Lung (tissue), 12 donors: ENCODE results near the gene MAMDC2. TPM values are rescaled to one million over a fixed set of nuclear protein-coding genes. Genes with fewer than 3 reads are reported as not detected.

Experiments
- ATAC-seq: fragments of 200-7000 bp; cut with Tn5 transposase; one replicate; pipeline ENCODE4 v1.9.1; 2020; ENCODE audit warnings: moderate number of reproducible peaks; ENCODE audit not compliant: insufficient read depth, low FRiP score
- DNase-seq, 3 donors: peaks; one replicate each; pipeline ENCODE4 v3.0.0-alpha.2; 2013 to 2017
- H3K27ac ChIP-seq, 2 donors: one replicate each; pipeline ENCODE4 v1.5.1; 2013; ENCODE audit warnings: mild to moderate bottlenecking in 2 of 2, moderate library complexity in 2 of 2, control low read depth in 1 of 2, inconsistent platforms in 1 of 2, low read depth in 1 of 2, low read length in 1 of 2
- H3K27me3 ChIP-seq, 3 donors: one replicate each; pipeline ENCODE4 v1.5.1; 2013; ENCODE audit warnings: low read length in 2 of 3; ENCODE audit not compliant: control insufficient read depth in 3 of 3, insufficient read depth in 3 of 3
- H3K36me3 ChIP-seq, 4 donors: one replicate each; pipeline ENCODE4 v1.5.1; 2013; ENCODE audit warnings: low read length in 4 of 4, mild to moderate bottlenecking in 1 of 4, moderate library complexity in 1 of 4; ENCODE audit not compliant: control insufficient read depth in 4 of 4, insufficient read depth in 4 of 4
- H3K4me1 ChIP-seq, 5 donors: one replicate each; pipeline ENCODE4 v1.5.1; 2013; ENCODE audit warnings: low read length in 5 of 5, mild to moderate bottlenecking in 2 of 5, moderate library complexity in 1 of 5; ENCODE audit not compliant: control insufficient read depth in 5 of 5, insufficient read depth in 5 of 5
- H3K4me3 ChIP-seq: one replicate; pipeline ENCODE4 v1.5.1; 2013; ENCODE audit warnings: mild to moderate bottlenecking, control low read depth, moderate library complexity
- H3K9ac ChIP-seq, 2 donors: one replicate each; pipeline ENCODE4 v1.5.1; 2013; ENCODE audit warnings: low read length in 2 of 2, control low read depth in 1 of 2; ENCODE audit not compliant: insufficient read depth in 1 of 2
- H3K9me3 ChIP-seq, 4 donors: one replicate each; pipeline ENCODE4 v1.5.1; 2013; ENCODE audit warnings: low read length in 3 of 4, mild to moderate bottlenecking in 1 of 4, moderate library complexity in 1 of 4; ENCODE audit not compliant: control insufficient read depth in 4 of 4, insufficient read depth in 3 of 4
- CTCF ChIP-seq: IDR thresholded peaks from 2 replicates; pipeline ENCODE4 v1.5.1; 2012; ENCODE audit warnings: mild to moderate bottlenecking; ENCODE audit errors: control extremely low read depth, extremely low read depth
- WGBS, 2 donors: extraction: QIAGEN DNeasy Blood & Tissue Kit; methylation state at CpG; one replicate each; pipeline ENCODE4 v1.1.7; 2013; 5-methylcytosine and 5-hydroxymethylcytosine counted together
- polyA plus RNA-seq, 2 donors: library from polyadenylated mRNA; stranded (reverse); fragments of 200-250 nt; gene quantifications; one replicate each; pipeline ENCODE4 v1.2.1, GENCODE V29; 2013
- total RNA-seq, 2 donors: library from RNA; depleted of rRNA in 1 of 2; stranded (reverse); fragments of >200 nt in 1 of 2; gene quantifications; one replicate each; pipeline ENCODE4 v1.2.1, GENCODE V29; 2014 to 2021
- donor health status: control.
- donor health status: control.
- donor health status: Bipolar disorder and iron deficiency.
- donor health status: healthy.
- donor health status: DM: yes; HTN: yes; CAD: no.

Gene MAMDC2
- total and polyA plus RNA-seq, 4 donors = 6.5 to 28.6 (median 10.0) TPM

GRCh38 chr9:70092190-70092589, 48.5 kb downstream of the MAMDC2 start:
- DNase-seq (no peak), ATAC-seq (no peak)
- no peak overlapping the region for H3K4me3 ChIP-seq
- H3K27me3 ChIP-seq = no peaks in the 10 kb centered on the region
- H3K4me1 ChIP-seq = peaks cover 0 to 5% (median 2%) of the 10 kb centered on the region in 5 donors
- H3K36me3 ChIP-seq = no peaks in the 10 kb centered on the region
- H3K9me3 ChIP-seq = no peaks in the 10 kb centered on the region
- H3K9ac ChIP-seq = no peak overlapping the region
- no peak overlapping the region for H3K27ac ChIP-seq
- TF ChIP-seq CTCF = no peak
- 78 to 83% methylated on average over 2 of the region's 2 CpGs for WGBS, 2 donors

- no peak for TF ChIP-seq CTCF
- H3K27me3 ChIP-seq = no peaks in the 10 kb centered on the region
- peaks cover 0 to 5% (median 2%) of the 10 kb centered on the region in 5 donors for H3K4me1 ChIP-seq
- H3K27ac ChIP-seq = no peak overlapping the region
- no peaks in the 10 kb centered on the region for H3K36me3 ChIP-seq
- DNase-seq (no peak), ATAC-seq (no peak)
- H3K9me3 ChIP-seq = no peaks in the 10 kb centered on the region
- no peak overlapping the region for H3K4me3 ChIP-seq
- H3K9ac ChIP-seq = no peak overlapping the region
Observed at GRCh38 chr9:70093095-70093494, 49.4 kb downstream of the MAMDC2 start.

- Histone ChIP-seq H3K4me3 (no peak overlapping the region), H3K4me1 (peaks cover 0 to 5% (median 2%) of the 10 kb centered on the region in 5 donors), H3K27me3 (no peaks in the 10 kb centered on the region), H3K27ac (no peak overlapping the region), H3K9me3 (no peaks in the 10 kb centered on the region), H3K9ac (no peak overlapping the region), H3K36me3 (no peaks in the 10 kb centered on the region)
- WGBS, 2 donors = 63 to 64% methylated on average over 1 of the region's 1 CpG
- no peak for TF ChIP-seq CTCF
- ATAC-seq (no peak), DNase-seq (peak in 1 of 3 donors; percentile 57)
Observed at GRCh38 chr9:70093944-70094343, 50.3 kb downstream of the MAMDC2 start.

GRCh38 chr9:70094747-70095146, 51.1 kb downstream of the MAMDC2 start:
- ATAC-seq (no peak), DNase-seq (no peak)
- H3K4me1 ChIP-seq = peaks cover 0 to 5% (median 2%) of the 10 kb centered on the region in 5 donors
- H3K36me3 ChIP-seq = no peaks in the 10 kb centered on the region
- H3K27me3 ChIP-seq = no peaks in the 10 kb centered on the region
- H3K9ac ChIP-seq = no peak overlapping the region
- no peak overlapping the region for H3K27ac ChIP-seq
- no peak for TF ChIP-seq CTCF
- no peaks in the 10 kb centered on the region for H3K9me3 ChIP-seq
- no peak overlapping the region for H3K4me3 ChIP-seq
